WI38 (cell line): ENCODE measurements around the gene MYO1G.
A peak's percentile ranks its signal among the peaks of the same experiment; 100 is the strongest.
"Not testable (repeated sequence)": the region's sequence is repeated elsewhere in the genome, so short reads cannot be mapped to it uniquely, and the experiment has no call there.

Experiments used
- H3K4me3 ChIP-seq: 2 replicates; pipeline ENCODE4 v1.5.1; 2011; ENCODE audit warnings: low read depth, mild to moderate bottlenecking, control low read depth, low read length
- CTCF ChIP-seq: IDR thresholded peaks from 2 replicates; pipeline ENCODE4 v1.5.1; 2012; ENCODE audit warnings: low read depth, mild to moderate bottlenecking, control low read depth, low read length

MYO1G gene

DNA sequence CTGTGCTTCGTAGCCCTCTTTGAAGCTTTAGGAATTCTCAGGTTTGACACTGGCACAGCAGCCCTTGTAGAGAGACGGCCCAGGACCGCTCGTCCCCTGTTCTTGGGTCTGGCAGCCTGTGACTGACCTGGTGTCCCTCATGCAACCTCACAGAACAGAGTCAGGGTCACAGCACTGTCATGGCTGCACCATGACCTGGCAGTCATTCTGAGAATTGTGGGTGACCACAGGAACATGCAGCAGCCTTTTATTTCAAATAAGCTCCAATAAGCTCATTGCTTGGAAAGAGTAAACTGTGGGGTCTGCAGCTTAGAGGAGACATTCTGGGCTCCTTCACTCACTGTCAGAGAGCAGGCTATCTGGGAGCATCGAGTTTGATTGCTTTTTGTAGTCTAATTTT lies 42.5 kb downstream of the MYO1G start:
- H3K4me3 ChIP-seq, result no peak overlapping the region
- no peak for TF ChIP-seq CTCF

GRCh38 chr7:44935583-44935982 lies 43.2 kb downstream of the MYO1G start:
- no peak for TF ChIP-seq CTCF
- H3K4me3 ChIP-seq, result no peak overlapping the region

DNA sequence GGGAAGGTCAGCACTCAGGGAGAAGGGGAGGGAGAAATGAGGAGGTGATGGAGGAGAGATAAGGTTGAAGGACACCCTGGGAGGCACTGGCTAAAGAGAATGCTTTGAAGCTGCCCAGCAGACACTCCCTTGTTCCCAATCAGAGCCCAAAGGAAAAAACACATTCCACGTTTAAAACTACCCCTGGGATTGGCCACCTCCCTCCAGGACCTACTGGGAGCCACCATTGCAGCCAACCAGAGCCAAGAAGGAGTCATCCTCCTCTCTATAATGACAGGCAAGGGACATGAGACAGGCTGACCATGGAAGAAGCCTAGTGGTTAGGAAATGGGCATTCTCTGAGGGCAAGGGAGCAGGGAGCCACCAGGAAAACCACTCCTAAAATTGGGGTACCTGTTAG lies 43.8 kb downstream of the MYO1G start:
- no peak for TF ChIP-seq CTCF

GRCh38 chr7:44934510-44934909 lies 44.3 kb downstream of the MYO1G start:
- not testable (repeated sequence) for H3K4me3 ChIP-seq

More for the DNA sequence above, 43.8 kb downstream of the MYO1G start:
- H3K4me3 ChIP-seq, result no peak overlapping the region

GRCh38 chr7:44930921-44931320 lies 47.9 kb downstream of the MYO1G start:
- H3K4me3 ChIP-seq, result no peak overlapping the region
- TF ChIP-seq CTCF, result no peak

GRCh38 chr7:44922351-44922694 lies 56.5 kb downstream of the MYO1G start:
- TF ChIP-seq CTCF, result no peak
- H3K4me3 ChIP-seq, result no peak overlapping the region

DNA sequence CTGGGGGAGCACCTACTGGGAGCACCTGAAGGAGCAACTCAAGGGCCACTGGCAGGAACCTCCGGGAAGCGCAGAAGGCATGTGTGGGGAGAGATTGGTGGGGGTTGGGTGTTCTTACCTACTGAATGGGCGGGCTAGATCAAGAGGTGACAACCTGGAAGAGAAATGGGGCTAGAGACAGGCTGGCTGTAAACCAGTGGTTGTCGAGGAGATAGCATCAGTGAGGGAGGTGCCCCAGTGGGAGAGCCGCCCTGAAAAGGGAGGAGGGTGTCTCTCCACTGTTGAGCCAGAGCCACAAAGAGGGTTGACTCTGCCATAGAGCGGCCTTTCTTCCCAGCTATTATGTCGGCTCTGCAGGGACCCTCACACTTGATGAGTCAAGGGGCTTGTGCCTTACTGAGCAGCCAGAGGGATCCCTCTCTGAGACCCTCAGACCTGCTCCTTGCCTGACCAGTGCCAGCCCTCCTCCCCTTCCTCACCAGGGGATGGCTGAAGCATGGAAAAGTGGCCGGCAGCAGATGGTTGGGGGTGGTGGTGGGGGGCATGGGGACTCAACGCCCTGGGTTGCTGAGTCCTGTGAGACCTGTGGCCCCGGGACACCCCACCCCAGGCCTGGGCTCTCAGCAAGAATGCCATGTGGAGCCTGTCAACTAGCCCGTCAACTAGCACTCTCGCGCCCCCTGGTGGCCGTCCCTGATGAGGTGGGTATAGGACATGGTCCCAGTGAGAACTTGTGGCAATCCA lies 57.0 kb downstream of the MYO1G start:
- peak; percentile 75 for TF ChIP-seq CTCF
- no peak overlapping the region for H3K4me3 ChIP-seq

GRCh38 chr7:44920119-44920518 lies 58.7 kb downstream of the MYO1G start:
- TF ChIP-seq CTCF, result no peak
- no peak overlapping the region for H3K4me3 ChIP-seq
